Neural progenitor cell (in vitro differentiated cells): ENCODE results near the gene THRB.

Source experiments
- EZH2 ChIP-seq: fragments of 200-600 bp; sonication (generic); IDR thresholded peaks from 2 replicates; pipeline ENCODE4 v1.6.1; 2017; ENCODE audit warnings: antibody characterized with exemption, mild to moderate bottlenecking, moderate library complexity
- EZH2phosphoT487 ChIP-seq: fragments of 200-600 bp; sonication (generic); IDR thresholded peaks from 2 replicates; pipeline ENCODE4 v1.6.1; 2017; ENCODE audit warnings: antibody characterized with exemption
- TF ChIP-seq, protein P1 (sequence below): fragments of 200-600 bp; sonication (generic); IDR thresholded peaks from 2 replicates; pipeline ENCODE4 v1.5.1; 2017; ENCODE audit warnings: antibody characterized with exemption, mild to moderate bottlenecking

DNA sequence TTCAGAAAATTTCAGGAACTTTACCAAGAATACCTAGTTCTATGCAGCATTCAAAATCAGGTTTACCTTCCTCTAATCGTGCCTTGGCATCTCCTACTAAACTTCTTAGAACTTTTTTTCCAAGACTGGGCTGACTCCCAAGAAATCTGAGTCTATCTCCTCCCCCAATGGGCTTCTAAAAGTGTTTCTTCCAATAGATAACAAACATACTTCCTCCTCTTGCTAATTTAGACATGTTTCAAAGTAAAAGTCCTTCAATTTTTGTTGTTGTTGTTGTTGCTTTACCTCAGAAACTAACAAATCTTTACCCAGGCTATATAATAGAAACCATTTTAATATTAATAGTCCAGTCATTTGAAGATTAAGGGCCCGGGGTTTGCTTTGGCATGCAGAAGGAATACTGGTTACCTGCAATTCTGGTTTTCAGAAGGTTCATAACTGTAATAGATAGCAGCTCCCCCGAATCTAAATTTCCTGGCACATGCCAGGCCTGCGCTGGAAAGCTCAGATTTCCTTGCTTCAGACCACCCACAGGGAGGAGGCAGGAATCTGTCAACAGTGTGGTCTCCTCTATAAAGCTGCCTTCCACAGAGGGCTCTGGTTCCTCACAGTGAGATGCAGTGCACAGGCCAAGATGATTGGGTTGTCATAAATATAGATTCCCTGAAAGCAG lies 188.7 kb downstream of the THRB start:
- TF ChIP-seq, protein P1, sequence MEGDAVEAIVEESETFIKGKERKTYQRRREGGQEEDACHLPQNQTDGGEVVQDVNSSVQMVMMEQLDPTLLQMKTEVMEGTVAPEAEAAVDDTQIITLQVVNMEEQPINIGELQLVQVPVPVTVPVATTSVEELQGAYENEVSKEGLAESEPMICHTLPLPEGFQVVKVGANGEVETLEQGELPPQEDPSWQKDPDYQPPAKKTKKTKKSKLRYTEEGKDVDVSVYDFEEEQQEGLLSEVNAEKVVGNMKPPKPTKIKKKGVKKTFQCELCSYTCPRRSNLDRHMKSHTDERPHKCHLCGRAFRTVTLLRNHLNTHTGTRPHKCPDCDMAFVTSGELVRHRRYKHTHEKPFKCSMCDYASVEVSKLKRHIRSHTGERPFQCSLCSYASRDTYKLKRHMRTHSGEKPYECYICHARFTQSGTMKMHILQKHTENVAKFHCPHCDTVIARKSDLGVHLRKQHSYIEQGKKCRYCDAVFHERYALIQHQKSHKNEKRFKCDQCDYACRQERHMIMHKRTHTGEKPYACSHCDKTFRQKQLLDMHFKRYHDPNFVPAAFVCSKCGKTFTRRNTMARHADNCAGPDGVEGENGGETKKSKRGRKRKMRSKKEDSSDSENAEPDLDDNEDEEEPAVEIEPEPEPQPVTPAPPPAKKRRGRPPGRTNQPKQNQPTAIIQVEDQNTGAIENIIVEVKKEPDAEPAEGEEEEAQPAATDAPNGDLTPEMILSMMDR, result no peak
- TF ChIP-seq EZH2, result no peak
- TF ChIP-seq EZH2phosphoT487, result no peak
